Fibroblast of mammary gland (primary cell): ENCODE results near the gene CRACDL.
A peak's percentile ranks its signal among the peaks of the same experiment; 100 is the strongest.

ENCODE experiments used
- DNase-seq: peaks from one replicate; pipeline ENCODE4 v3.0.0-alpha.2; 2010; ENCODE audit warnings: low read depth
- H3K4me3 ChIP-seq: 2 replicates; pipeline ENCODE4 v1.5.1; 2011; ENCODE audit warnings: low read depth, mild to moderate bottlenecking, low read length, moderate library complexity; ENCODE audit not compliant: control insufficient read depth
- TF ChIP-seq, protein P1 (sequence below): conservative IDR thresholded peaks from 2 replicates; pipeline ENCODE4 v1.5.1; 2011; ENCODE audit warnings: low read depth, low read length, inconsistent platforms; ENCODE audit not compliant: control insufficient read depth, insufficient read depth

CRACDL gene

DNA sequence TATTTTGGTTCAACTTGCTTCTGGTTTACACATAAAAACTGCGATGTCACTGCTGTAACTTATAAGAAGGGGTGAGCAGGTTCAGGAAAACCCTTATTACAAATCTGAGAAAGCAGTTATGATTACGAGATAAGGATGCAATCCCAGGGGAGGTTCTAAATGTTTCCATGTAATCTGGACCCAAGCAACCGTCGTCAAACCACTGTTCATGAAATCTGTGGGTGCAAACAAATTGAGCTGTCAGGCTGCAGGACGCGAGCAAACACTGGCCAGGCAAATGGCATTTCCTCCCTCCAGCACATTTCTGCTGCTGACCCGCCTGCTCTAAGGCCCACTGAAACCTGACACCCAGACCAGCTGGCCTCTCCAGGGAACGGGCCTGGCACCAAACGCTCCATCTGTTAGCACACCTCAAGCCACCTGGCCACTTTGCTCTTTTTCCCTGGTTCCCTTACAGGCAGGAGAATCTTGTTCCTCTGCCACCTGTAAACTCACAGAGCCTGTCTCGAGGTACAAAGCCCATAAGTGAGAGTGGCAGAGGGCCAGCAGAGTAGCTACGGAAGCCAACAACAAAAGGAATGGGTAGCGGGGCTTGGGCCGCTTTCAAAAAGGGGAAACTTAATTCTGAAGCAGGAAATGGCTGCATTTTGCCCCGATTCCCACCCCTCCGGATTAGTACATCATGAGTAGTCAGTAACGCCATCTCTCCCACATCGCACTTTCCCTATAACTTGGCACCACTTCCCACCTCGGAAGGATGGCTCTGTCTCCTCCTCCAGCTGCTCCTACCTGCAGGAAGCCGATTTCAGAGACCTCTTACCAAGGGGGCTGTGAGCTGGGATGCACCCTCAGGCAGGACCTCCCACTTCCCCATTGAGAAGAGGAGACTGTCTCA is 26.5 kb downstream of the CRACDL start:
- TF ChIP-seq, protein P1, sequence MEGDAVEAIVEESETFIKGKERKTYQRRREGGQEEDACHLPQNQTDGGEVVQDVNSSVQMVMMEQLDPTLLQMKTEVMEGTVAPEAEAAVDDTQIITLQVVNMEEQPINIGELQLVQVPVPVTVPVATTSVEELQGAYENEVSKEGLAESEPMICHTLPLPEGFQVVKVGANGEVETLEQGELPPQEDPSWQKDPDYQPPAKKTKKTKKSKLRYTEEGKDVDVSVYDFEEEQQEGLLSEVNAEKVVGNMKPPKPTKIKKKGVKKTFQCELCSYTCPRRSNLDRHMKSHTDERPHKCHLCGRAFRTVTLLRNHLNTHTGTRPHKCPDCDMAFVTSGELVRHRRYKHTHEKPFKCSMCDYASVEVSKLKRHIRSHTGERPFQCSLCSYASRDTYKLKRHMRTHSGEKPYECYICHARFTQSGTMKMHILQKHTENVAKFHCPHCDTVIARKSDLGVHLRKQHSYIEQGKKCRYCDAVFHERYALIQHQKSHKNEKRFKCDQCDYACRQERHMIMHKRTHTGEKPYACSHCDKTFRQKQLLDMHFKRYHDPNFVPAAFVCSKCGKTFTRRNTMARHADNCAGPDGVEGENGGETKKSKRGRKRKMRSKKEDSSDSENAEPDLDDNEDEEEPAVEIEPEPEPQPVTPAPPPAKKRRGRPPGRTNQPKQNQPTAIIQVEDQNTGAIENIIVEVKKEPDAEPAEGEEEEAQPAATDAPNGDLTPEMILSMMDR: no peak
- peak; percentile 85 for DNase-seq
- no peak overlapping the region for H3K4me3 ChIP-seq

DNA sequence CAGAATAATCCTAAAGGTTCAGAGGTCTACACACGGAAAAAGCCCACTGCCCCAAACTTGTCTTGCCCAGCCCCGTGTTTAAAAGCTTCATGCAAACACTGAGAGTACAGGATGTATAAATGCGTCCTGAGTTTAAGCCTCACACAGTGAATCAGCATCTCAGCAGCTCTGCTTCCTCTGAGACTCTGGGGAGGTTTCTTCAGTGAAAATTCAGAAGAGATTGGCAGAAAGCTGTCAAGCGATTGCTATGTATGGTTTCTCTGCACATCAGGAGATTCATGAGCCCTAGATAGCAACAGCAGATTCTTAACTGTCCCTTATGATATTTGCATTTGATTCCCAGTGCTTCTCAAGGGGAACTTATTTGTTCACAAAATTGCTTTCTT is 27.1 kb downstream of the CRACDL start:
- DNase-seq: peak; percentile 62
- no peak overlapping the region for H3K4me3 ChIP-seq
- TF ChIP-seq, protein P1: no peak

DNA sequence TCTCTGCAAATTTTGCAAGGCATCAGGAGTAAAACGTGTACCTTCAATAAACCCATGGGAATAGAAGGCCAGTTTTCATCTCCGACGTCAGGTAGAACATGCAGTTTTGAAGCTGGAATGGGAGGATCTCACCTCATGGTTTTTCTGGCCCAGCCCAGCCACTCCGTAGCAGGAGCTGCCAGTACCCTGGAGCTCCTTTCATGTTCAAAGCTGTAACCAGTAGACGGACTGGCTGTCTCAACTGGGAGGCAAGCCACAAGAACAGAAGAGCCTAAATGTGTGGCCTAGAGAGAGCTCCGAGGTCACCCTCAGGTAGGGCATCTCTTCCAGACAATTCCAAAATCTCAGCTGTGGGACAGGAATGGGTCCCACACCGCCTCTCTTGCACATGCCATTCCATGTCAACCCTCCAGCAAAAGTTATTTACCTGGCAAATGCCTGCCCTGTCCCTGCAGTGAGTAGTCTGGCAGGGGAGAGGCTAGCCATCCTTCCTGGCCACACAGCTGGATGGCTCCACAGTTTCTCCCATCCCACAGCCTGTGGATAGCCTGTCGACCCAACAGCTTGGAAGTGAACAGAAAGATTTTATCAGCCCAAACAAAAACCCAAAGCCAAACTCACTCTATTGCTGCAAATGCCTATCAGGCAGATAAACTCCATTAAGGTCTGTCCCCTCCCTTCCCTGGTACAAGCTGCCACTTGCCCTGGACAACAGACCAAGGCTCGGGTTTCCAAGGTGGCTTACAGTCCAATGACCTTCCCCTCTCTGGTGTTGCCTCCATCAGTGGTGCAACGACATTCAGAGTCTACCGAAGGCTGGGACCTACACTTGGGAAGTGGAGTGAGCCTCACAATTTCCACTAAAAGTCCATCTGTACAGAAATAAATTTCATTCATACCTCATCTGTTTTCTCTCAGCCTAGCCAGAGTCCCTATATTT is 27.8 kb downstream of the CRACDL start:
- TF ChIP-seq, protein P1: no peak
- no peak for DNase-seq
- H3K4me3 ChIP-seq: no peak overlapping the region

DNA sequence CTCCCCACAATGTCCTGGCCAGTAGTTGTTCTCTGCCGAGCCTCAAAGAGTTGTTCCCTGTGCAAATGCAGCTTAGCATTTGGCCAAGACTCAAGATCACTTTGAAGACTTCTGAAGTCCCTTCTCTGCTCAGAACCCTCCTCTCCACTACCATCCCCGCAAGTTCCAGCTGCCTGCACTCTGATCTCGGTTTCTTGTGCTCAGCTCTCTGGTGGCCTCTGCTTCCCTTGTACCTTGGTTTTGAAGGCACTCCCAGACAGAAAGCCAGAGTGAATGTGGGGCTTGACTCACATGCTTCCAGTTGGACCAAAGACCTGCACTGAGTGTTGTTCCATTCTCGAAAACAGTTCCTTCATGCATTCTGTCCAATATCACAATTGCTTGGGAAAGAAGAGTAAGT is 28.6 kb downstream of the CRACDL start:
- no peak overlapping the region for H3K4me3 ChIP-seq
- DNase-seq: no peak
- TF ChIP-seq, protein P1: no peak

DNA sequence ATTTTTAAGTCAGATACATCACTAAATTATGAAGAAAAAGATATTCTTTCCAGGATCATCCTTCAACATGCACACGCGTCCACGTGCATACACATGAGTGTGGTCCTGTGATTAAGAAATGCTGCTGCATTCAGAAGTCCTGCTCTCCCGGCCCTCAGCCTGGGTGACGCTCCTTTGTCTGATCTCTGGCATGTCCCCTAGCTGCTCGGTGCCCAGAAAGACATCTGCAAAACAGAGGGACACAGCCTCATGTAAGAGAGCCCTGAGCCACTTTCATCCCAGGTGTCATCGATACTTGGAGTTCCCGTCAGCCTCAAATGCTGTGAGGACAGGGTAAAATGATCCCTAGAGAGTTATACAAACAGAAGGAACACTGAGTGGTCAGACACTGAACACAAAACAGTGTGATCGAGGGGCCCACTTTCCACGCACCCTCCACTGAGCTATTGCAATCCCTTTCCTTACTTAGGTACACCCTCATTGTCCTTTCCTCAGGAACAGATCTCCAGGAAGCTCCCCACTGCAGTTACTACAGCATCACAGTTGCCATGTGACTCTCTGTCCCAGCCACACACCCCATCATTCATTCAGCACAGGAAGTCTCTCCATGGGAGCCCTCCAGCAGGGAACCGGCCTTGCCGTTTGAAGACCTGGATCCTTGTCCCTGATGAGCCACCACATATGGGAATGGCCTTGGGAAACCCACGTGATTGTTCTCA is 32.1 kb downstream of the CRACDL start:
- H3K4me3 ChIP-seq: no peak overlapping the region
- no peak for DNase-seq
- TF ChIP-seq, protein P1: no peak

DNA sequence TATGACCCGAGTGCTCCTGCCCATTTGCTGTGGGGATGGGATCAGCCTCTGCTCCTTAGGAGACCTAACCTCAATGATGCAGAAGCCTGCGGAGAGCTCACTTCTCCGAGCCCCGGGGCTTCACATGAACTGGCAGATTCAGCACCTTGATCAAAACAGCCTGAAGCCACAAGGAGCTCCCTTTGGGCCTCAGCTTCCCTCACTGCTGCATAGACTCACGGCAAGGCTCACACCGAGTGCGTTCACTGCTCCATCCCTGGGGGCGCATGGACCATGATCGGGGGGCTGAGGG is 33.0 kb downstream of the CRACDL start:
- DNase-seq: no peak
- no peak overlapping the region for H3K4me3 ChIP-seq
- TF ChIP-seq, protein P1: no peak
